GM12875 (cell line): ENCODE measurements around the gene VPS13D.

Experiments
- H3K4me3 ChIP-seq: one replicate; pipeline ENCODE4 v1.5.1; 2011; ENCODE audit warnings: low read depth, low read length, control low read depth
- TF ChIP-seq, protein P1 (sequence below): IDR thresholded peaks from 2 replicates; pipeline ENCODE4 v1.5.1; 2011; ENCODE audit warnings: low read depth, mild to moderate bottlenecking, control low read depth, inconsistent platforms, low read length, moderate library complexity, borderline replicate concordance; ENCODE audit not compliant: insufficient read depth

The VPS13D gene

DNA sequence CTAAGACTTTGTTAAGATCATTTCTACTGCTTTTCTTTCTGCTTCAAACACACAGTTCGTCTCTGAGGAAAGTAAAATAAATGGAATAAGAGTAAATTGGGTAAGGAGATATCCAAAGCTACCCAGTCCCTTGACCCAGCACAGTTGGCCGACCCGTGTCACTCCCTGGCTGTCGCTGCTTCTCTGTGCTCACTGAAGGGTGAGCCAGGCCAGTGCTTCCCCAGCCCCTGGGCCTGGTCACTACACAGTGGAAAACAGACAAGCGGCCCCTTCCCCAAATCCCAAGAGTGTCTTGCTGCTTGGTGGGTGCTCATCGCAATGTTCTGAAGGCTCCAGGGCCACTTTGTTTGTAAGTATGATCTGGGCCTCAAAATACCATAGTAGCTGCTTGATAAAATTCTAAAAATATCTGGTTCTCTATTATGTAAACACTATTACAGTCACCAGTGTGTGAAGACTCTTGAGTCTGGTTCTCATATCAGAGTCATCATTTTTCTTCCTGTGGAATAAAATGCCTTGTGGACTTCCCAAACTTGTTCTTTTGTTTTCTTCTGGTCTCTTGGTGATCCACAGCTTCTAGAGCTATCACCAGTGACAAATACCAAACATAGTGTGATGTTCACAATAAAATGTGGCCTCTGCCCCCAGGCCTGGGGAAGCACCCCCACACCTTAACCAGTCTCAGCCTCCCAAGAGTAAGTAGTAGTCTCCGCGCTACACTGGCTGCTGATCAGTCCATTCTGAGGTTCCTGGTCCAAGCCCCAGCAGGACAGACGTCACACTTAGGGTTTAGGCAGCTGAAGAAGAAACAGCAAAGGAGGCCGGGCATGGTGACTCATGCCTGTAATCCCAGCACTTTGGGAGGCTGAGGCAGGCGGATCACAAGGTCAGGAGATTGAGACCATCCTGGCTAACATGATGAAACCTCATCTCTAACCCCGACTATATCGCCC lies 282.0 kb downstream of the VPS13D start:
- TF ChIP-seq, protein P1, sequence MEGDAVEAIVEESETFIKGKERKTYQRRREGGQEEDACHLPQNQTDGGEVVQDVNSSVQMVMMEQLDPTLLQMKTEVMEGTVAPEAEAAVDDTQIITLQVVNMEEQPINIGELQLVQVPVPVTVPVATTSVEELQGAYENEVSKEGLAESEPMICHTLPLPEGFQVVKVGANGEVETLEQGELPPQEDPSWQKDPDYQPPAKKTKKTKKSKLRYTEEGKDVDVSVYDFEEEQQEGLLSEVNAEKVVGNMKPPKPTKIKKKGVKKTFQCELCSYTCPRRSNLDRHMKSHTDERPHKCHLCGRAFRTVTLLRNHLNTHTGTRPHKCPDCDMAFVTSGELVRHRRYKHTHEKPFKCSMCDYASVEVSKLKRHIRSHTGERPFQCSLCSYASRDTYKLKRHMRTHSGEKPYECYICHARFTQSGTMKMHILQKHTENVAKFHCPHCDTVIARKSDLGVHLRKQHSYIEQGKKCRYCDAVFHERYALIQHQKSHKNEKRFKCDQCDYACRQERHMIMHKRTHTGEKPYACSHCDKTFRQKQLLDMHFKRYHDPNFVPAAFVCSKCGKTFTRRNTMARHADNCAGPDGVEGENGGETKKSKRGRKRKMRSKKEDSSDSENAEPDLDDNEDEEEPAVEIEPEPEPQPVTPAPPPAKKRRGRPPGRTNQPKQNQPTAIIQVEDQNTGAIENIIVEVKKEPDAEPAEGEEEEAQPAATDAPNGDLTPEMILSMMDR = no peak
- no peak overlapping the region for H3K4me3 ChIP-seq

DNA sequence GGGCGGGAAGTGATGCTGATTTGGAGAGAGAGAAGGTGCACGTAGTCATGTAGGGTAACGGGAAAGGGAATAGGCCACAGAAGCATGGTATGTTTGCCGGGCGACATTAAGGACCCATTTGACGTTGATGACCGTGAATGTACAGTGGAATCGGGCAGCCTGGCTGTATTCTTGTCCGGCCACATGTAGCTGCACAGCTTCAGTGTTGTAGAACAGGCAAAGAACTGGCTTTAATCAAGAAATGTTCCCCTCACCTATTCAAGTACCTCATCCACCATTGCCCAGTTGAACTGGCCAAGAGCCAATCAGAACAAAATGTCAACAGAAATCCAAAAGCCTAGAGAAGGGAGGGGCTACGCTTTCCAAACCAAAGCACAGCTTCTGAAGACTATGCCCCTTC lies 283.4 kb downstream of the VPS13D start:
- TF ChIP-seq, protein P1 = no peak
- H3K4me3 ChIP-seq = no peak overlapping the region

DNA sequence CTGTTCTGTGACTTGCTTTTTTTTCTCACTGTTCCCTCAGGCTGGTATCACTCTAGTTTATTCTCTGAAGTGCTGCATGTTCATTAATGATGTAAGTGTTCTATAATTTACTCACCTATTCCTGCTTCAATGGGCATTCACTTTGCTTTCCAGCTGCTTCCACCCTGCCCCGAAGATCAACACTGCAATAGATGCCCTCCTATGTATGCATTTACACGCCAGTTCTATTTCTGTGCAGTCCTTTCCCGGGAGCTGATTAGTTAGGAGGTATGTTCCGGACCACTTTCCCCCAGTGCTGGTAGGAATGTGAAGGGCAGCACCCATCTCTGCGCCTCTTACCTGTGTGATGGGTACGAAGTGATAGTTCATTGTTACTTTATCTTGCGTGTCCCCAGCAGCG lies 284.8 kb downstream of the VPS13D start:
- no peak overlapping the region for H3K4me3 ChIP-seq
- TF ChIP-seq, protein P1 = no peak

DNA sequence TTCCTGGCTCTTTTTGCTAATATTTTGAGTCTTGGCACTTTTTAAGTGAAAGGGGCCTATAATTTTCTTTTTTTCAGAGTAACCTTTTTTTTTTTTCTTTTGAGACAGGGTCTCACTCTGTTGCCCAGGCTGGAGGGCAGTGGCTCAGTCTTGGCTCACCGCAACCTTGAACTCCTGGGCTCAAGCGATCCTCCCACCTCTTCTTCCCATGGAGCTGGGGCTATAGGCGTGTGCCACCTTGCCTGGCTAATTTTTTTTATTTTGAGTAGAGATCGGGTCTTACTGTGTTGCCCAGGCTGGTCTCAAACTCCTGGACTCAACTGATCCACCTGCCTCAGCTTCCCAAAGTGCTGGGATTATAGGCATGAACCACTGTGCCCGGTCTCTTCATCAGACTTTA lies 285.4 kb downstream of the VPS13D start:
- TF ChIP-seq, protein P1 = no peak
- no peak overlapping the region for H3K4me3 ChIP-seq

DNA sequence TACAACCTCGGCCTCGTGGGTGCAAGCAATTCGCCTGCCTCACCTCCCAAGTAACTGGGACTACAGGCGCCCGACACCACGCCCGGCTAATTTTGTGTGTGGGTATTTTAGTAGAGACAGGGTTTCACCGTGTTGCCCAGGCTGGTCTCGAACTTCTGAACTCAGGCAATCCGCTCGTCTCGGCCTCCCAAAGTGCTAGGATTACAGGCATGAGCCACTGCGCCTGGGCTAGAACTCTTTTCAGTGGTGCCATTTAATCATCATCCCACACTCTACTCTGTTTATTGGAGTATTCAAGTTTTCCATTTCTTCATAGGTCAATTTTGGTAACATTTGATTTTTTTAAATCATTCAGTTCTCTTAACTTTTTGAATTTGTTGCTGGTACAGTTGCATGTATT lies 286.9 kb downstream of the VPS13D start:
- TF ChIP-seq, protein P1 = no peak
- no peak overlapping the region for H3K4me3 ChIP-seq

DNA sequence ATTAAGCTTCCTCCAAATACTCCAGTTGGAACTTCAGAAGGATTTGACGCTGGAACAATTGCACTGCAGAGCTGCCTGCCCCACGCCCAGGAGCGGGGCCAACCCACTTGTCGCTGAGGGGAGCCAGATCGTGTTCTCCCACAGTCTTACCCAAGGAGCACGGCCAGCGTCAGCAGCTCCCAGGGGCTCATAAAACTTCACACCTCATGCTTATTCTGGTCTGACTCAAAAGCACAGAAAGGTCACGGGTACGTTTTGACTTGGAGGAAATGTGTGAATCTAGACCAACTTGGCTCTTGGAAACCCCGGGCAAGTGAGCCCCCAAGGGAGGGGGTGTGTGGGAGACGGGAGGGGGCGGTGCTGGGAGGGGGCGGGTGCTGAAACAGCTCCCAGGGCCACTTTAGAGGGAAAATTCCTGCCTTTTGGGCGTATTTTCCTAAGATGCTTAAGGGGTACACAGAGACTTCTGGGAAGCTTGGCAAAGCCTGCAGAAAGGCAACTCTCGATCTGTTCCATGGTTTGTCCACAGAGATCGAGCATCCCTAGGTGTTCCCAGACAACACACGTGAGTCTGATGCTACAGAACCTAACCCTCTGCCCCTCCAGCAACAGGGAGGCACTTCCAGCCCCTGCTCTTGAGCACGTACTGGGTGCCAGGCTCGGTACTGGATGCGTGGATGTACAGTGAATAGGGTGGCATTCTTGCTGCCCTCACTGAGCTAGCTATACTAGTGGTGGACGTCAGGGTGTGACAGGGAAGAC lies 289.3 kb downstream of the VPS13D start:
- H3K4me3 ChIP-seq = no peak overlapping the region

More for the DNA sequence above, 289.3 kb downstream of the VPS13D start:
- TF ChIP-seq, protein P1 = no peak
